ENCODE measurements around the gene GDF7.

DNA sequence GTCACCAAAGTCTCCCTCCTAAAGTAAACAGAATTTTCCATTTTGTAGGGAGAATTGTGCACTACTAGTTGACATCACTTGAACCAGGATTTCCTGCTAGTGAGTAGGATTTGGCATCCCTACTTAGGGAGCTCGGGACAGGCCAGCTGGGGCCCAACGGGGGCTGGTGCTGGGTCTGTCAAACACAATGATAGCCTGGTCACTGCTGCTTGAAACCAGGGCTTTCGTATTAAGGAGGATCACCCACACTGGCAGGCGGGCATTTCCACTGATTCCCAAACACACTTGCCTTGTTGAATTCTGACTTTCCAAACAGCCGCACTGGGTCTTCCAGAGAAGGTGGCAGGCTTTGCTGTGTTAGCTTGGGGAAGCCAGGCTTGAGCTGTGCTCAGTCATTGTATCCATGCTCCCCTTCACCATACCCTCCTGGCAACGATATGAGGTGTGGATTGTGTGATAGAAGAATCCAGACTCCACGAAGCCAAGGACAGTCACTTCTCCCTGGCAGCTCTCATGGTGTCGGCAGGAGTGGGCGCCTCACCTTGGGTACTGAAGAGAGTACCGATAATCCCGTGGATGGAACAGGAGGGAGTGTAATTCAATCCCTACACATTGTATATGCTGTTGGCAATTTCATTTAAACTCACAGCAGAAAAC is 7.5 kb downstream of the GDF7 start:
- TF ChIP-seq RAD21 (IDR thresholded peaks at IDR 0.05; ENCODE audit: low read length) (no peak), YY1 (IDR thresholded peaks at IDR 0.05; ENCODE audit: low read depth) (no peak), GABPA (IDR thresholded peaks at IDR 0.05; ENCODE audit: low read depth) (no peak), POLR2AphosphoS5 (IDR thresholded peaks at IDR 0.05; ENCODE audit: low read depth, low read length) (no peak)
- TF ChIP-seq, protein P1, sequence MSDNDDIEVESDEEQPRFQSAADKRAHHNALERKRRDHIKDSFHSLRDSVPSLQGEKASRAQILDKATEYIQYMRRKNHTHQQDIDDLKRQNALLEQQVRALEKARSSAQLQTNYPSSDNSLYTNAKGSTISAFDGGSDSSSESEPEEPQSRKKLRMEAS (IDR thresholded peaks at IDR 0.05; ENCODE audit: low read depth), result no peak
